GM18870 (cell line): ENCODE measurements around the gene ASTN2.

Source experiments
- ATAC-seq: cut with Tn5 transposase; IDR thresholded peaks from one replicate; pipeline ENCODE4 v1.9.1; 2021; ENCODE audit warnings: moderate library complexity; ENCODE audit not compliant: unreplicated experiment

Gene ASTN2

GRCh38 chr9:116411506-116411905 is 1003.4 kb downstream of the ASTN2 start:
- ATAC-seq, result no peak

GRCh38 chr9:116409638-116410037 is 1005.2 kb downstream of the ASTN2 start:
- no peak for ATAC-seq

GRCh38 chr9:116409129-116409528 is 1005.7 kb downstream of the ASTN2 start:
- no peak for ATAC-seq

GRCh38 chr9:116406469-116406868 is 1008.4 kb downstream of the ASTN2 start:
- no peak for ATAC-seq

GRCh38 chr9:116405321-116405720 is 1009.5 kb downstream of the ASTN2 start:
- ATAC-seq, result peak; percentile 48

- ATAC-seq, result no peak
Measured at GRCh38 chr9:116404228-116404627, 1010.6 kb downstream of the ASTN2 start.

- no peak for ATAC-seq
Measured at GRCh38 chr9:116403171-116403570, 1011.7 kb downstream of the ASTN2 start.

GRCh38 chr9:116395699-116396037 is 1019.2 kb downstream of the ASTN2 start:
- no peak for ATAC-seq

GRCh38 chr9:116394894-116395698 is 1019.8 kb downstream of the ASTN2 start:
- no peak for ATAC-seq

- ATAC-seq, result no peak
Measured at GRCh38 chr9:116394070-116394469, 1020.8 kb downstream of the ASTN2 start.

GRCh38 chr9:116393198-116393597 is 1021.7 kb downstream of the ASTN2 start:
- no peak for ATAC-seq

- no peak for ATAC-seq
Measured at GRCh38 chr9:116391306-116391900, 1023.5 kb downstream of the ASTN2 start.

GRCh38 chr9:116390303-116391228 is 1024.3 kb downstream of the ASTN2 start:
- peak; percentile 71 for ATAC-seq

GRCh38 chr9:116389541-116390302 is 1025.1 kb downstream of the ASTN2 start:
- peak; percentile 29 for ATAC-seq

- ATAC-seq, result peak; percentile 45
Measured at GRCh38 chr9:116387934-116388698, 1026.7 kb downstream of the ASTN2 start.

- ATAC-seq, result no peak
Measured at GRCh38 chr9:116383936-116384335, 1030.9 kb downstream of the ASTN2 start.

- no peak for ATAC-seq
Measured at GRCh38 chr9:116383133-116383532, 1031.7 kb downstream of the ASTN2 start.

GRCh38 chr9:116382053-116382452 is 1032.8 kb downstream of the ASTN2 start:
- ATAC-seq, result no peak

- no peak for ATAC-seq
Measured at GRCh38 chr9:116381350-116381749, 1033.5 kb downstream of the ASTN2 start.

GRCh38 chr9:116380496-116380995 is 1034.3 kb downstream of the ASTN2 start:
- no peak for ATAC-seq
